Left lung (tissue), 10 donors: ENCODE results near the gene CFTR. TPM values are rescaled to one million over a fixed set of nuclear protein-coding genes. Genes with fewer than 3 reads are reported as not detected.
"Not testable (repeated sequence)": the region's sequence is repeated elsewhere in the genome, so short reads cannot be mapped to it uniquely, and the experiment has no call there.

ENCODE experiments used
- ATAC-seq: fragments of 200-7000 bp; cut with Tn5 transposase; one replicate; pipeline ENCODE4 v1.9.1; 2020; ENCODE audit warnings: moderate library complexity
- DNase-seq, 4 donors: peaks; one replicate each; pipeline ENCODE4 v3.0.0-alpha.2; 2013 to 2020
- H3K27ac ChIP-seq, 2 donors: fragments of 200-600 bp; sonication (generic) in 1 of 2; one replicate each; pipeline versions ENCODE4 v1.5.0 to v1.8.0; 2020 to 2021
- H3K27me3 ChIP-seq, 2 donors: fragments of 200-600 bp; sonication (generic) in 1 of 2; one replicate each; pipeline versions ENCODE4 v1.5.0 to v1.8.0; 2020 to 2021
- H3K36me3 ChIP-seq, 2 donors: fragments of 200-600 bp; sonication (generic) in 1 of 2; one replicate each; pipeline versions ENCODE4 v1.5.0 to v1.8.0; 2020 to 2021
- H3K4me1 ChIP-seq, 2 donors: fragments of 200-600 bp; one replicate each; pipeline ENCODE4 v1.8.0; 2021
- H3K4me3 ChIP-seq, 2 donors: fragments of 200-600 bp; sonication (generic) in 1 of 2; one replicate each; pipeline versions ENCODE4 v1.5.0 to v1.8.0; 2020 to 2021; ENCODE audit warnings: mild to moderate bottlenecking in 1 of 2
- H3K9me3 ChIP-seq, 2 donors: fragments of 200-600 bp; sonication (generic) in 1 of 2; one replicate each; pipeline versions ENCODE4 v1.5.0 to v1.8.0; 2020 to 2021
- CTCF ChIP-seq, 2 donors: fragments of 200-600 bp; sonication (generic) in 1 of 2; IDR thresholded peaks; one replicate each; pipeline versions ENCODE4 v1.5.0 to v1.8.0; 2021; ENCODE audit warnings: antibody characterized with exemption in 2 of 2
- intact Hi-C, 2 donors: fragments of 100-400 bp; cut with DNase I; formaldehyde crosslinking; loops; one replicate each; pipeline versions ENCODE4 v1.11.2 to v1.14.2; 2022
- polyA plus RNA-seq, 6 donors: library from polyadenylated mRNA; unstranded; fragments of 120-200 nt; gene quantifications; one replicate each; pipeline ENCODE4 v1.2.1, GENCODE V29; 2013; ENCODE audit not compliant: insufficient read length in 6 of 6
- total RNA-seq, 2 donors: library from RNA; stranded (reverse); fragmentation: NEBNext Ultra II Directional; extraction: Animal tissue kit (Norgen Biotek cat#: 25700); gene quantifications; one replicate each; pipeline ENCODE4 v1.2.1, GENCODE V29; 2021
- donor health status: DM: no; HTN: yes; CAD: no.
- donor health status: DM: no; HTN: no; CAD: no.

The CFTR gene
- total and polyA plus RNA-seq, 8 donors = 15.4 to 40.6 (median 31.2) TPM

DNA sequence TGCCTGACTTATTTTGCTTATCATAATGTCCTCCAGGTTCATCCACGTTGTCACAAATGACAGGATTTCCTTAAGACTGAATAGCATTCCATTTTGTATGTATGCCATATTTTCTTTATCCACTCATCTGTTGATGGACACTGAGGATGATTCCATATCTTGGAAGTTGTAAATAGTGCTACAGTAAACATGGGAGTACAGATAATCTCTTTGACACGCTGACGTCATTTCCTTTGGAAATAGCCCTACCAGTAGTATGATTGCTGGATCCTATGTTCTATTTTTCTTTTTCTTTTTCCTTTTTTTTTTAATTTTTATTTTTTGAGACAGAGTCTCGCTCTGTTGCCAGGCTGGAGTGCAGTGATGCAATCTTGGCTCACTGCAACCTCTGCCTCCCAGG is 225.8 kb downstream of the CFTR start:
- ATAC-seq (no peak), DNase-seq (no peak)
- TF ChIP-seq CTCF (IDR thresholded peaks at IDR 0.05) = no peak
- H3K4me1 ChIP-seq = no peaks in the 10 kb centered on the region
- no peaks in the 10 kb centered on the region for H3K36me3 ChIP-seq
- intact Hi-C loops = no loop called here
- H3K27ac ChIP-seq = no peak overlapping the region
- no peaks in the 10 kb centered on the region for H3K9me3 ChIP-seq
- H3K27me3 ChIP-seq = no peaks in the 10 kb centered on the region
- H3K4me3 ChIP-seq = no peak overlapping the region

GRCh38 chr7:117706210-117706609 is 226.4 kb downstream of the CFTR start:
- H3K27me3 ChIP-seq = no peaks in the 10 kb centered on the region
- H3K4me3 ChIP-seq = no peak overlapping the region
- intact Hi-C loops = no loop called here
- H3K36me3 ChIP-seq = no peaks in the 10 kb centered on the region
- DNase-seq = no peak
- H3K4me1 ChIP-seq = no peaks in the 10 kb centered on the region
- H3K9me3 ChIP-seq = no peaks in the 10 kb centered on the region
- no peak for TF ChIP-seq CTCF (IDR thresholded peaks at IDR 0.05)
- ATAC-seq = no peak
- H3K27ac ChIP-seq = no peak overlapping the region

DNA sequence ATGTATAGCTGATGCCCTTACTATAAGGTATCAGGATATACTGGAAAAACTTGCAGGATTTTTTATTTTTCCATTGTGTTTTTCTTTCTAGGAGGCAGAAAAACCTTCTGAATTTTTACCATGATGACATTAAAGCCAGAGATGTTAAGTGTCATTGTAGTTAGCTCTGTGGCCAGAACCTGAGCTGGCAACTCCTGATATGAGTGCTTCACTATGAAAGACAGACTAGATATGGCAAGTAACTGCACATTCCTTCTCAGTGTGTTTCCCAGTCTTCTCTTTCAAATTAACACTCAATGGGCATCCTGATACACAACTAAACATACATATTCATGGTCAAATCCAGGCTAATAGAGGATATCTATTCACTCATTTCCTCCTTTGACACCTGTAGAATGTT is 227.3 kb downstream of the CFTR start:
- DNase-seq = no peak
- intact Hi-C loops = no loop called here
- H3K4me1 ChIP-seq = no peaks in the 10 kb centered on the region
- H3K27ac ChIP-seq = no peak overlapping the region
- no peaks in the 10 kb centered on the region for H3K27me3 ChIP-seq
- peak; percentile 32 for ATAC-seq
- no peaks in the 10 kb centered on the region for H3K9me3 ChIP-seq
- no peak overlapping the region for H3K4me3 ChIP-seq
- no peak for TF ChIP-seq CTCF (IDR thresholded peaks at IDR 0.05)
- H3K36me3 ChIP-seq = no peaks in the 10 kb centered on the region

DNA sequence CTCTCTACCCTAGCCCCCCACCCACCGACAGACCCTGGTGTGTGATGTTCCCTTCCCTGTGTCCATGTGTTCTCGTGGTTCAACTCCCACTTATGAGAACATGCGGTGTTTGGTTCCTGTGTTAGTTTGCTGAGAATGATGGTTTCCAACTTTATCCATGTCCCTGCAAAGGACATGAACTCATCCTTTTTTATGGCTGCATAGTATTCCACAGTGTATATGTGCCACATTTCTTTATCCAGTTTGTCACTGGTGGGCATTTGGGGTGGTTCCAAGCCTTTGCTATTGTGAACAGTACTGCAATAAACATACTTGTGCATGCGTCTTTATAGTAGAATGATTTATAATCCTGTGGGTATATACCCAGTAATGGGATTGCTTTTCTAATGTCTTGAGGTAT is 228.3 kb downstream of the CFTR start:
- intact Hi-C loops, DNase-seq, H3K27ac ChIP-seq, H3K4me1 ChIP-seq, ATAC-seq, H3K4me3 ChIP-seq, H3K27me3 ChIP-seq, H3K9me3 ChIP-seq, H3K36me3 ChIP-seq: not testable (repeated sequence)

DNA sequence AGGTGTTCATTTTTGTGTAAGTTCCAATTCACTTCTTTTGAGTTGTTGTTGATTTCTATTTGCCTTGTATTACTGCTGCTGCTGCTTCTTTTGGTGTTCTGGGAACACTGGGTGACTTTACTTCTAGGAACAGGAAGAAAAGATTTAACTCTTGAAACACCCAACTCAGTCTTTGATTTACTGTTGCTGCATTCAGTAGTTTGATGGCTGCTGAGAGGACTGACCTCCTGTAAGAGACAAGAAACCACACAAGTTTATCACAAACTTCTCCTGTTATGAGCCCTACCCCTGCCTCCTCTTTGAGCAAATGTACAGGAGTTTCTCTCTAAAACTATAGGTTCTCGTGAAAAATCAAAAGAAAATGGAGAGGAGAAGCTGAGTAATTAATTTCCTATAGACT is 231.7 kb downstream of the CFTR start:
- Histone ChIP-seq H3K4me3 (no peak overlapping the region), H3K36me3 (no peaks in the 10 kb centered on the region), H3K27me3 (no peaks in the 10 kb centered on the region), H3K27ac (no peak overlapping the region), H3K4me1 (no peaks in the 10 kb centered on the region), H3K9me3 (no peaks in the 10 kb centered on the region)
- no peak for TF ChIP-seq CTCF (IDR thresholded peaks at IDR 0.05)
- intact Hi-C loops = no loop called here
- no peak for DNase-seq
- ATAC-seq = no peak

DNA sequence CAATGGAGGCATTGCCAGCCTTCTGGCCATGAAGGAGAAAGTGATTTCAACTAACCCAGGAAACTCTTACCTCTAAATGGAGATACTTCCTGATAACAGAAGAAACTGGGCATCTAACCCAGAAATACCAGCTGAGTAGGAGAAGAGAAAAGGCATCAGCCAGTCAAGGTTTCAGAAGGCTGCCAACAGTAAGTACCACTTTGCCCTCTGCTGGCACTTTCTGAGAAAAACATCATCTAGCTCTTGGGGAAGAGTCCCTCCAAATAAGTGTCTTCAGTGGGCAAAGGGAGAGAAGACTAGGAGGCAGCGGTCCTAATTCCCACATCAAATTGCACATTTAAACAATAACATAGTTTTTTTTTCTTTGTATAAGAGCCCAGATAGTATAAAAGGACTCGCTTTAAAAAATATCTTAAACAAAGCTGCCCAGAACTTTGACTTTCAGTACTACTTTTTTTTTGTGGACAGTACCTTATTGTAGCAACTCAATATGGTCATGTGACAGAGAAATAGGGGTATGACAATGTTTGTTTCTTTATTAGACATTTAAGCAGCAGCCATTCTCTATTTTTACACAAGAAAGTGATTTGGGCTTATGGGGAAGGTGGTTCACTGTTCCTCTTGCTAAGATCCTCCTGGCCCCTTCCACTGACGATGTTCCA is 236.1 kb downstream of the CFTR start:
- peak; percentile 20 to 29 for TF ChIP-seq CTCF (IDR thresholded peaks at IDR 0.05)
- DNase-seq (peak in 2 of 4 donors; percentile 35 to 69), ATAC-seq (peak; percentile 95)
- no peaks in the 10 kb centered on the region for H3K27me3 ChIP-seq
- intact Hi-C loops = no loop called here
- H3K36me3 ChIP-seq = no peaks in the 10 kb centered on the region
- H3K27ac ChIP-seq = no peak overlapping the region
- H3K4me1 ChIP-seq = no peaks in the 10 kb centered on the region
- no peaks in the 10 kb centered on the region for H3K9me3 ChIP-seq
- no peak overlapping the region for H3K4me3 ChIP-seq
